OCI-M2 (cell line): ENCODE data around the gene COL23A1.

ENCODE experiments used
- DNase-seq: peaks from one replicate; lab custom pipeline; 2025; ENCODE audit not compliant: unreplicated experiment; lab: John Stamatoyannopoulos, UW

COL23A1 gene

DNA sequence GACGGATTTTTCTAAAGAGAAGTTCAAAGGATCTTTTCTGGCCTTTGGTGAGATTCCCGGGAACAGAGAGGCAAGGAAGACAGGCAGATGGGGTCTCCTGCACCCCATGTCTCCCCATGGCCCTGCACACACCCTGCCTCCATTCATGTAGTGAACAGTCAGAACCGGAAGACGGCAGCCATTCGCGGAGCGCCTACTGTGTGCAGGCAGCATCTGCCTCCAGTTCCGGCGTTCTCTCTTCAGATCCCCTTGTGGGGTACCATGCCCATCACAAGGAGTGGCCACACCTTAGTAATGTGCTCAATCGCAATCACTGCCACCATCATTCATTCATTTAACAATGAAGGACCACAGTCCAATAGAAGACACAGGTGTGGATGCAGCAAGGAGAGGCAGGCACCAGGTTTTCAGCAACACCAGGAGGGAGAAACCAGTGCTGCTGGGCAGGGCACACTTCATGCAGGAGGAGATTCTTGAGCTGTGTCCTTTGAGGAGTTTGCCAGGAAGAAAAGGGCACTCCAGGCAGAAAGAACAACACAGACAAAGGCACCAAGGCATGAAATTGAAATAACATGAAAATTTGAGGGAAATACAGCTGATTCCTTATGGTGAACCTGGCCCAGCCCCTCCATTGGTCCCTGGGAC, 186.1 kb downstream of the COL23A1 start:
- no peak for DNase-seq

DNA sequence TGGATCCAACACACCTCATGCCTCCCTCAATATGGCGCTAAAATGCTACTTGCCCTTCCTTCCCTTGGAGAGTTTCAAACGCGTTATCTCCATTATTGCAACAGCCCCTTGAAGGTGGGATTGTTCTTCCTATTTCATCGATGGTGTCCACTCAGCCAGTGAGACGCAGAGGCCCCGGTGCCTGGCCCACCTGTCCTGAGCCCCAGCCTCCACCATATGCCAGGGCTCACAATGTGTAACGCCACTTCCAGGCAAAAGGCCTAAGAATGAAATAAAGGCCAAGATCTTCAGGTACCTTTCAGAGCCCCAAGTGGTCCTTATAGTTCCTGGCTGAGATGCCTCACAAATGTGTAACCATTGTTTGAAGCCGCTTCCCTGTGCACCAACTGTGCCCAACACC, 186.8 kb downstream of the COL23A1 start:
- DNase-seq = no peak

DNA sequence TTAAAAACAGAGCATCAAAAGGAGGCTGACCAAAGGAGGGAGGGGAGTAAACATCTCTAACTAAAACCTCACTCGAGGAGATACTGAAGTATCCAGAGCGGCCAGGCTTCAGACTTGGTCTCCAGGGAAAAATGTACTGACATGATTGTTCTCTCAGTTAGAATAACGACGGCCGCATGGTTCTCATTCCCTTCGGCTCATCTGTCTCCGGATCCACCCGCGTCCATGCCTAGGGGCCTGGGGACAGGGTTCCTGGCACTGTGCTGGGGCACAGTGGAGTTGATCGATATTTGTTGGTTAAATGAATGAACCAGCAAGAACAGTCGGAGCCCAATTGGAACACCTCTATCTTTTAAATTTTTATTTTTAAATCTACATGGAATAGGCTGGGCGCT, 190.5 kb downstream of the COL23A1 start:
- DNase-seq = no peak

DNA sequence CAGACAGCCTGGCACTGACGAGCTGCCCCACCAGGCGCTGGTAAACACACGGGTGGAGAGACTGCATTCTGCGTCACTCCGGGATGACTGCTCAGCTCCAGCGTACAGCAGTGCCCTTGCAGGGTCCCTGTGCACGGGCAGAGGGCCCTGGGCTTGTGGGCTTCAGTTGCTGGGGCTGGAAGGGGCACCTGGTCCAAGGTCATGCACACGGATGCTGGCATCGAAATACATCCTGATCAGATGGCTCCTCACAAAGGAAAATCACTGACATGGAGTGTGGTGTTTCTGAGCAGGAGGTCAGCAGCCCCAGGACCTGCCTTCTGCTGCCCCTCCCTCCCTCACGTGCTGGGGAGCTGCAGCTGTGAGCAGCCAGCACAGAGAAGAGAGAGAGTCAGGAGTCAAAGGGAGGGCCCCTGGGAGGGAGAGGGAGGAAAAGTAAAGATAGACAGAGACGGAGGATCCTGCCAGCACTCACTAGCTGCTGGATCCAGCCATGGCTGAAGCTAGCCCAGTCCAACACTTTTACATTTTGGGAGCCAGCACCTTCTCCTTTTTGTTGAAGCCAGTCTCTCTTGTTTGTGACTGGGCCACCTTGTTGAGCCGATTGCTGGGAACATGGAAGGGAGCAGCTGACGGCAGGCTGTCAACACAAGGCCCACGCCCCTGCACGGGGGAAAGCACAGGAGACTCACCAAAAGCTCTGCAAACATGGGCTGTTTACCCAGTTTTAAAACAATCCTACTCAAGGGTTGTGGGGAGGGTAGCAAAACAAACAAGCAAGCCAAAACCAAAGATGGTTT, 191.1 kb downstream of the COL23A1 start:
- no peak for DNase-seq

DNA sequence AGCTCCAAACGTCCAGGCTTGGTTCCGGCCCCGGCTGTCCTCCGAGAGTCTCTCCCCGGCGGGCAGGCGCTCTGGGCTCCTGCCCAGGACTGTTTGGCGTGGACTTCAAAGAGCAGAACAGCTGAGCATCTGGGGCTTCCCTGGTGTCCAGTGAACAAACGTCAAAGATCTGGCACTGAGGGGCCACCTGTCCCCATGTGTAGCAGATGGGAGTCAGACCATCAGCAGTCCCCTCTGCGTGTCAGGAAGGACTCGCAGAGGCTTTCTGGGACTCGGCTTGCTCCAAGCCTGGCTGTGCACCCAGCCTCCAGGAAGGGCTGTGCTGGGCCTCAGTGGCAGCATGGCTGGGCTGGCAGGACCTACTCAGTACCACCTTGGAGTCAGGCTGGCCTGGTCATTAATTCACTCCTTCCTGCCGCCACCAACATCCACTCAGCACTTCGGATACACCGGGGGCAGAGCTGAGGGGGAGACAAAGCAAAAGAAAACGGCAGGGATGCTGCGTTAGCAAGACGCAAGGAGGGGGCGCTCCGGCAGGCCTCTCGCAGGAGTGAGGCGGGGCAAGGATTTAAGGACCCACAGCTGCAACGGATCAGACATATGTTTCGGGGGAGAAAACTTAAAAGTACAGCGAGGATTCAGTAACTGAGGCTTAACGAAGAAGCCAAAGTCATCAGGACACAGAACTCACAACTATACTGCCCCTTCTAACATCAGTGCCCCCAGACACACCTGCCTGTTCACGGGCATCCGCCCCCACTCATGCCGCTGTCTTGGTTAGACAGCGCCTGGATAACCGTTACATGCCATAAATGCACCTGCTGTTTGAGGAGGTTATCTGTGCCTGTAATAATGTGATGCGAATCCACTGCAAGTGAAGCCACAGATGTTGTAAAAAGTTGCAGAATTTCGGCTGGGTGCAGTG, 193.1 kb downstream of the COL23A1 start:
- DNase-seq = no peak

DNA sequence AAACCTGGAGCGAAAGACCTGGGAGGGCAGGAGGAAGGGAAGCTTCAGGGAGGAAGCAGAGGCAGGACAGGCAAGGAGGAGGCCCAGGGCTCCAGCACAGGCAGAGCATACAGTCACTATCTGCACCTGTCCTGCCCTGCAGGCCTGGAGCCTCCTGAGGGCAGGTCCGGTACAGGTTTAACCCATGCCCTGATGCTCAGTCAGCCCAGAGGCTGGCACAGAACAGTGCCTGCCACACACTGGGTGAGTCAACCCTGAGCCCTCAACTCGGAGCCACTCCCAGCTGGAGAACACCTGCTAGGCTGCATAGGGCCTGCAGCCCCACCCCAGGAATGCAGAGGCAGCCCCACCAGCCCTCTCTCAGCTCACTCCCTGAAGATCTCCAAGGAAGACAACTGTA, 196.1 kb downstream of the COL23A1 start:
- no peak for DNase-seq

DNA sequence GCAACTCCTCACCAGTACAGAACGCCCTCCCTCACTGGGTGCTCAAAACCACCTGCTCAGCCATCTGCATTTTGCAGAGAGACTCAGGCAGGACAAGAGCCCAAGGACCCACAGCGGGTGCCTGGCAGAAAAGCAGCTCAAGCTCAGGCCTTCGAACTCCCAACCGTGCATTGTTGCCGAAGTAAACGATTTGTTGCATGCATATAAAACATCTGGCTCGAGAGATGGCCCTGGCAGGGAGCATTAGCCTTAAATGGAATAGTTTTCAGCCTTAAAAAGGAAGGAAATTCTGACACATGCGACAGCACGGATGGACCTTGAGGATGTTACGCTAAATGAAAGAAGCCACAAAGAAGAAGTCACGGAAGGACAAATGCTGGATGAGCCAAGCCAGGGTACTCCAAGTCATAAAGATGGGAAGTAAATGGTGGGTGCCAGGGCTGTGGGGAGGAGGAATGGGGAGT, 197.2 kb downstream of the COL23A1 start:
- DNase-seq = no peak

DNA sequence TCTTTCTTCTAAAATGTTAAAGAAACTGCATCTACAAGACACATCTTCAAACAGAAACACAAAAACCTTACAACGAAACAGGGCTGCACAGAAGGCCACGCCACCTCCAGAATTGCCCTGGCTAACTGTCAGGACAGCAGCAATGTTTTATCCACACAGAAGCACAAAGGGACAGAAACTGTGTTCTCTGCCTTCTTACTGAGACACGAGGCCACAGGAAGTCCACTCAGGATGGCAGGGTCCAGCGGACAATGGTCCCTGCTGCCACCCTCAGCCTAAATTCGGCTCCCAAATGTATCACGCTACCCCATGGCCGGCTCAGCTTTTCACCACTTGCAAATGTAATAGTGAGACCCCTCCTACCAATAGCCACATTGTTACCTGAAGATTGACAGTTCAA, 197.8 kb downstream of the COL23A1 start:
- no peak for DNase-seq

DNA sequence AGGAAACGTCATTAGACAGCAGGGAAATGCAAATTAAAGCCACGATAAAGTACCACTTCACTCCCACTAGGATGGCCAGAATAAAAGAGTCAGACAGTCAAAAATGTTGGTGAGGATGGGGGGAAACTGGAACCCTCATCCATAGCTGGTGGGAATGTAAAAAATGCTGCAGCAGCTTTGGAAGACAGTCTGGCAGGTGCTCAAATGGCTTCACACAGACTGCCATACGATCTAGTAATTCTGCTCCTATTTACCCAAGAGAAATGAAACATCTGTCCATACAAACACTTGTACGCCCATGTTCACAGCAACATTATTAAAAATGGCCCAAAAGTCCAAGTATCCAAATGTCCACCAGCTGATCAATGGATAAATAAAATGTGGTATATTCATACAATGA, 198.7 kb downstream of the COL23A1 start:
- no peak for DNase-seq

DNA sequence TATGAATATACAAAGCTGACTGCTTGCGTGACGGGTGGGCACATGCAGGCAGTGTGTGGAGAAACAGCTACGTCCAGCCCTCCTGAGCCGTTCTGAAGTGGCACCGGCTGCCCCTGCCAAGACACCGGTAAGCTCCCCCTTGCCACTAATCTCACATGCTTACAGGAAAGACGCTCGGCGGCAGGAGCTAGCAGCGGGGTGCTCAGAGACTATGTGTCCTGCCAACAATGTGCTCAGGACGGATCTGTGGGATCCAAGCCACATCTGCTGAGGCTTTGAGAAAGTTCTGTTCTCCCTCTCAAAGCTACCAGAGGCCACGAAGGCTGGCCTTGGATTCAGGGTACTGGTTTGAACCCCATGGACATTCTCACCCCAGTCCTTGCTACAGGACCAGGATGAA, 200.4 kb downstream of the COL23A1 start:
- DNase-seq = no peak

DNA sequence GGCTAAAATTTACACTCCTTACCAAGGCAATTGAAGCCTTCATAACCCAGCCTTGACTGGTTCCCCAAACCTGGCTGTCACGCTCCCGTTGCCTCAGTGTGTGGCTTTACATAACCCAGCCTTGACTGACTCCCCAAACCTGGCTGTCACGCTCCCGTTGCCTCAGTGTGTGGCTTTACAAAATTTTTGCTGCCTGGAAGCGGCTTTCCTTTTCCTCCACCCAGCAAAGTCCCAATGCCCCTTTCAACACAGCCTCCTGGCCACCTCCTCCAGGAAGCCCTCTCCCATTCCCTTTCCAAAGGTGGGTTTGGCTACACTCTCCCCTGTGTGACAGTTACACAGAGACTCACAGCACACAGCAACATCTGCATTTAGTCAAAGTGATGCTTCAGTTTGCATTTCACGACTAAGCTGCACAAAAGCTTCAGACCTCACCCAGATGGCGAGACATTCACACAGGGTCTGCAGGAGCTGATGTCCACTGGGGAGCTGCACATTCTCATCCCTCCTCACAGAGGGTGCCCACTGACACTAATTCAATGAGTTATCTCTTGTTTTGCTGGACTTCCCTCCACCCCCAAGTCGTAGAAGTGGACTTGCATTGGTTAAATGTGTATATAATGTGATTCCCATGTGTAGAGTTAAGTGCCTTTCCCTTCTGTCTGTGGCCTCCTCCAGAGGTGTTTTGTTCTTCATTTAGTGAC, 201.0 kb downstream of the COL23A1 start:
- no peak for DNase-seq

DNA sequence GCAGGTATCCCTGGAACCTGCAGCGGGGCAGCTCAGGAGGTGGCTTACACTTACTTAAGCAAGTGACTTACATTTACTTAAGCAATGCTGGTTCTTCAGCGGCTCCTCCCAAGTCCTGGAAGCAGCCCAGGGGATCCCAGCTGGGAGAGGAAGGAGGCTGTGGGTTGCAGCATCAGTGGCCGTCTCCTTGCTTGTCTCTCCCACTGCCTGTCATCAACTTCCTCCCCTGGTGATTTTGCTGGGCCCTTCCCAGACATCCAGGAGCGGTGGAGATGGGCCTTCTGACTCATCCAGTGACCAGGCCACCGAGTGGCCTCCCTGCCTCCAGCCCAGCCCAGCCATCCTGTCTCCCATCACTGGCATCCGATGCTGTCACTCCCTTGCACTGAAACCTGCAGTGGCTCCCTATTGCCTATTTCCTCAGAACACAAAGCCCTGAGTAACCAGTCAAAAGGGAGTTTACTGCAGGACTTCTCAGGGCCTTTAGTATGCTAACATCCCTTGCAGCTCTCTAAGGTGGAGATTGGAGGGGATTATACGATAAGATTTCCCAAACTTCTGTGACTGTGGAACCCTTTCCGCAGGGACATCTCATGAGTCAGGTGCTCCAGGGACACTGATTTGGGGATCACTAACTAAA, 201.7 kb downstream of the COL23A1 start:
- DNase-seq = no peak

DNA sequence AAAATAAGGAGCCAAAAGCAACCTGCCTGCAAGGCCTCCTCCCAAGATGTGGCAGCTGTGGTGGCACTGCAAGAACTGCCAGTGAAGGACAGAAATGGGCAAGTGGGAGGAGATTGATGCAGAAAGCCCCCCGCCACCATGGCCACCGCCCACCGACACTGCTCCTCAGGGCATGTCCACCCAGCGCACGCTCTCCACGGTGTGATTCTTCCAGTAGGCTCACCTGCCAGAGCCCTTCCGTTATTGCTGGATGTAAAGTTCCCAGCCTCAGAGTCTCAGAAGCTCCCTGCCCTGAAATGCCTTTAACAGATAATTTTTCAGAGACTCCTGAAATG, 202.4 kb downstream of the COL23A1 start:
- DNase-seq = no peak

DNA sequence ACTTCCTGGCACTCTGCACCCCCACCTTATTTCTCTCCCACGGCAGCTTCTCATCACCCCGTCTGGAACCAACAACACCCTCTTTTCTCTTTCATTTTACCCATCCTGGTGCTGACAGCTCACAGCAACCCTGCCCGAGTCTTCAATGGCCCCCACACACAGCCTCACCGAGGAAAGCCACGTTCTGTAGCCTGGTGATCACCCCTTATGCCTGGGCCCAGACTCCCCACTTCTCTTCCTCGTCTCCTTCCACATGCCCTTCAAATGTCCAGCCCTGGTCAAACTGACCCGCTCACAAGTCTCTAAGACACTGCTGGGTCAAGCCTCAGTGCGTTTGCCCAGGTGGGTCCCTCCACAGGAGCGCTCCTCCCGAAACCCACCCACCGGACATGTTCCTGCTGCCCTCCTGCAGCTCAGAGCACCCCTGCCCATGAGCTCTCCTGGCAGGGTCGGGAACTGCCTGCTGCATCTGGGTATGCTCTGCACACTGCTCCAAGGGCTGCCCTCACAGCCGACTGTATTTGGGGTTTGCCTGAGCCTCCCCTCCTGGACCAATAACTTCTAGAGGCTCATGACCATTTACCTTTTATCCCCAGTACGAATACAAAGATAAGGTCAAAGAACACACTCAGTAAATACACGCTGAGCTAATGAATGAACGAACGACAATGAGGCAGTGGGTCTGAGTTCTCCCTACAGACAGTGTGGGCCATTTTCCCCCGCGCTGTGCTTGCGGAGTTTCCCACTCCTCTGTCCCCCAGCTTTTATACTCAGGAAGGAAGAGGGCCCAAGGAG, 202.9 kb downstream of the COL23A1 start:
- DNase-seq = no peak

DNA sequence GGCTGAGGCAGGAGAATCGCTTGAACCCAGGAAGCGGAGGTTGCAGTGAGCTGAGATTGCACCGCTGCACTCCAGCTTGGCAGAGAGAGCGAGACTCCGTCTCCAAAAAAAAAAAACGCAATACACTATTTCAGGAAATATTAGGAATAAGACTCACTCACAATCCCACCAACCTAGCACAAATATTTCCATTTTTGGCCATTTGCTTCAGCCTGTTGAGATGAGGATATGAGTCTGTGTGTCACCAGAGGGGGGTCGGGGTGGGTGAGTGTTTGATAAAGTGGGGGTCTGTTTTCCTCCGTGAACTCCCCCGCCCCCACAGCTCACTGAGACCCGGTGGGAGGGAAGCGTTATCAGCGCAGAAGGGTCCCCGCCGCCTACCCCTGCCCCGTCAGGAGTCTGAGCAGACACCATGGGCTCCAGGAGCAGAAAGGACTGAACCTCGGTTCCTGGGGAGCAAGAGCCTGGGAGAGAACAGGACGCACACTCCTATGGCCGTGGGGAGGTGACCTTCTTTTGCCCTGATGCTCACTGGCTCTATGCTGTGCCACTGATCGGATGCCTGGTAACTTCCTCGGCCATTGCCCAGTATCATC, 203.8 kb downstream of the COL23A1 start:
- no peak for DNase-seq

DNA sequence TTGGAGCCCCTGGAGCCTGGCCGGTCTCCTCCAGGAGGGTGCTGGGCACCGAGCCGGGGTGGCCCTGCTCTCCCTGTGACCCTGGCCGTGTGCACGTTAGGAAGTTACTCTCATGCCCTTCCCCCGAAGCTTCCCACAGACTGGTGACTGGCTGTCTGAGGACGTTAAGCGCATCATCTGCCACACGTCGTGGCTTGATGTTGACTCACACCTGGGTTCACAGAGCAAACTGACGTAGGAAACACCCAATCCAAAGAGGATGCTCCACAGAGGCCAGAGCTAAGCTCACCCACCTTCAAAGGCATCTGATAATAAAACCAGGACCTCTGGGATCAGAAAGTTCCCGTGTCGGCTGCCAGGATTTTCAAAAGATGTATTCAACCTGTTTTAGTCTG, 204.7 kb downstream of the COL23A1 start:
- no peak for DNase-seq

DNA sequence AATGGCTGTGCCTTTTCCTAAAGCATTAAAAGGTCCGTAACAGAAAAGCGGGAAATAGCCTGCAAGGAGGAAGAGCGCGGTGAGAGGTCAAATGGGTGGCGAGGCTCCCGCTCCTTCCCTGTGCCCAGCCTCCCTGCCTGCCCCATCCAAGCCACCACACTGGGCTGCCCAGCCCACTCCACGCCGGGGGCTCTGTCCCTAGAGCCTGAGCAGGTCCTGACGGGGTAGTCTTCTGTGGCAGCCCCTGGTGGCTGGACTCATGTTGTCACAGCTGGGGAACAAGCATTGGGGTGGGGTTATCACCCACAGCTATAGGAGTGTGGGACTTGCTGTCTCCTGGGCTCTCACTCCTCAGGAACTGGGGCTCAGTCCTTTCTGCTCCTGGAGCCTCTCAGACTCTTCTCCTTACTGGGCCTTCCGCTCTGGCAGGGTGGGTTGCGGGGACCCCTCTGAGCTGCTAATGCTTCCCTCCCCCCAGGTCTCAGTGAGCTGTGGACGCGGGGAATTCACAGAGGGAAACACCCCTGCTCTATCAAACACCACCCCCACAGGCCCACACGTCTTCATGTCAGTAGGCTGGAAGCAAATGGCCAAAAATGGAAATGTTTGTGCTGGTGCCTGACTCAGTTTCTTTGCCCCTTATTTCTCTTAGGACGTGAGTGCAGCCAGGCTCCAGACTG, 205.2 kb downstream of the COL23A1 start:
- DNase-seq = no peak

DNA sequence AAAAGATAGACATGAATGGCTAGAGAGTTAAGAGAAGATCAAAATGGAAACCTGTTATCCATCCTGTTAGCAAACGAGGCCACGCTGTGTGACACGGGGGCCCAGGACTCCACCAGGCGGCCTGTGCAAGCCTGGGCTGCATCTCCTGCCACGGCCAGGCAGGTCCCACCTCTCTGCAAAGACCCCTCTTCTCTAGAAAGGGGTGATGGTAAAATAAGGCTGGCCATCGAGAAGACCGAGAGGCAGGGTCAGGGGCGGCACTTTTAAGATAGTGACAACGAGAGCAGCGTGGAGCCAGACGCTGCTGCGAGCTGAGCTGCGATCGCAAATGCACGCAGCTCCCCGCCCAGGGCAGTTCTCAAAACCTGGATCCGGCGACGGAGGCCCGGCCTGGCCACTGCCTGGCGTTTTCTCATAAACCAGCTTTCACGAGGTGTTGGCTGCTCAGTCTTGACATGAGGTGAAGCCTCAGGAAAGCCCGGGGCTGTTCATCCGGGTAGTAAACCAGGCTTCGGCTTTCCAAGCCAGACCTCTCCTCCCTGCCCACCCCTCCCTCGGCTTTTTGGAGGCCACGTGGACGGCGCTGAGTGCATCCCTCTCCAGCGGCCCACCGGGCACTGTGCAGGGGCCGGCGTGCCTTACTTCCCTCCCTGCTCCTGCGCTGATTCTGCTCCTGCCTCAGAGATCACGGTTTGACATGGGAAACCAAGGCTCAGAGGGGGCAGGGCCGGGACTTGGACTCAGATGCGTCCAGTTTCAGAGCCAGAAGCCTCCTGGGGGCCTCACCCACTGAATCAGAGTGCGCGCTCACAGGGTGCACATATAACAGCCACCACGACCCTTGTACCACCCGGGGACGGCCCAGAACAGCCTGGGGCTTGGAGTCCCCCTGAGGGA, 206.0 kb downstream of the COL23A1 start:
- DNase-seq = no peak
